Astrocyte of the hippocampus (primary cell): ENCODE results near the gene PRDM2.
"Not testable (repeated sequence)": the region's sequence is repeated elsewhere in the genome, so short reads cannot be mapped to it uniquely, and the experiment has no call there.

Experiments
- DNase-seq: peaks from one replicate; pipeline ENCODE4 v3.0.0; 2011; ENCODE audit warnings: low read depth, low spot score

PRDM2 gene

DNA sequence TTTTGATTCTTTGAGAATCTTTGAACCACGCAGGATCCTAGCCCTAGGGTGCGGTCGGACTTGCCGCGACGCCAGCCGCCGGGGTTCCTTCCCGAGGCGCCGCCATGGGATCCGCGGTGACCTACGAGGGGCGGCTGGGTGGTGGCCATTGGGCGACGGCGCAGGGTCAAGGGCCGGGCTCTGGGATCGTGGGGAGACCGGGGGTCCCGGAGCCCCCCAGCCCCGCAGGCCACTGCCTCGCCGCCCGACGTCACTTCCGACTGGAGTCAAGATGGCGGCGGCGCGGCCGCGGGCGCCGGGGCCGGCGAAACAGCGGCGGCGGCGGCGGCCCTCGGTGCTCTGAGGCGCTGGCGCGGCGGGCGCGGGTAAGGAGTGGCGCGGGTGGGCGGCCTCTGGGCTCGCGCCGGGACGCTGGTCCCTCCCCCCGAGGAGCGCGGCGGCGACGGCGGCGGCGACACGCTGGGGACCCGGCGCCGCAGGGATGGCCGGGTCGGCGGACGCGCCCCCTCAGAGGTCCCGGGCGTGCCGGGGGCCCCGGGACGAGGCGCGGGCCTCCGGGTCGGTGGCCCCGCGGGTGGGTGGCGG is at the start of gene PRDM2:
TSS of gene PRDM2 (plus strand) at position 253 of the 585 bp plus-strand sequence. CDS start 15,418 bp downstream, outside the sequence.
- DNase-seq, result peak; percentile 82

DNA sequence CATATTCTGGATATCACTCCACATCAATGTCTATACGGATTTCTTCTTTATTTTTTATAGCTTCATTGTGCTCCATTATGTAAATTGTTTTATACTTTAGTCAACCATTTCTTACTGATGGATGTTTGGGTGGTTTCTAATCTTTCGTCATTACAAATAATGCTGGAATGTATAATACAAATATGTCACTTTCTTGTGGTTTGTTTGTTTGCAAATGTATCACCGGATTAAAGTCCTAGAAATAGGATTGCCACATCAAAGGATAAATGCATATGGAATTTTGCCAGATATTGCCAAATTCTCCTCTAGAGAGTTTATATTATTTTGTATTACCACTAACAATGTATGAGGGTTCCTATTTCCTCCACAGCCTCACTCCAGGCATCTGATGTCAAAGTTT is 48.7 kb upstream of the PRDM2 start:
- peak; percentile 15 for DNase-seq

DNA sequence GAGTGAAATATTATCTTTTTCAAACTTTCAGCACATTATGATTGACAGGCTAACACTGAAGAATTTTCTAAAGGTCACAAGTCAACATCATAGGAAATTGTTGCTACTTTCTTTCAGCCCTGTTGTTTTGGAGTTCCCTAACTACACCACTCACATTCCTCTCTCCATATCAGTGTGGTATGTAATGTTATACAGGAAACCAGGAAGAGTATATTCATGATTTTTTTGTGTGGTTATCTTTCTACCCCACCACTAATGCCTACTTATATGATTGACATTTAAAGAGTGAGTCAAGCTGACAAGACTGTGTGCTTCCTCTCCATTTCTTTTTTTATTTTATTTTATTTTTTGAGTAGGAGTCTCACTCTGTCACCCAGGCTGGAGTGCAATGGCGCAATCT is 47.8 kb upstream of the PRDM2 start:
- no peak for DNase-seq

DNA sequence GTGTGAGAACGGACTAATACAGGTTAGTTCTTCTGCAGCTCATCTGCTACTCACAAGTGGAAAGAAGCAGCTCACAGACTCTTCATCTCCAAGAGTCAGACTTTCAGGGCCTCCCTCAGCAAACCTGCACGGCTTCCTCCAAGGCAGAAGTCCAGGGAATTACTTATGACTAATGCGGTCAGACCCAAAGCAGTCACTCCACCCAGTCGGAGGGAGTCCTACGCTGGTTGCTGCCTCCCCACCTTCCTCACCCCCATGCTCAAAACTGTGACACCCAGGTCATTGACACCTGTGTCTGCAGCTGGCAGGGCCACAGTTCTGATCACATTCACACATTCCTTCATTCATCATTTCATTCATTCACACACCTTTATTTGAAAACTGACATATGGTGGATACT is 38.4 kb upstream of the PRDM2 start:
- peak; percentile 24 for DNase-seq

- DNase-seq, result peak; percentile 12
Observed at GRCh38 chr1:13662493-13662892, 37.5 kb upstream of the PRDM2 start.

DNA sequence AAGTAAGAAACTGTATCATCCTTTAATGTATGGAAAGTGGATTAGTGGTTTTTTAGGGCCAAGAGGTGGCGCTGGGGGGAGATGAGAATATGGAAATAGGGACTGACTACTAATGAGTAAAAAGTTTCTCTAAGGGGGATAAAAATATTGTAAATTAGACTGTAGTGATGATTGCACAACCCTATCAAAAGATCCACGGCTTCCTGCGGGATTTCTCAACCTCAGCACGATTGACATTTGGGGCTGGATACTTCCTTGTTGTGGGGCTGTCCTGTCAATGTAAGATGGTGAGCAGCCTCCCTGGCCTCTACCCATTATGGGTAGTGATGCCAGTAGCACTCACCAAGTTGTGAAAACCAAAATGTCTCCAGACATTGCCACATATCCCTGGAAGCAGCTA is 36.0 kb upstream of the PRDM2 start:
- no peak for DNase-seq

GRCh38 chr1:13664451-13664850 is 35.5 kb upstream of the PRDM2 start:
- no peak for DNase-seq

DNA sequence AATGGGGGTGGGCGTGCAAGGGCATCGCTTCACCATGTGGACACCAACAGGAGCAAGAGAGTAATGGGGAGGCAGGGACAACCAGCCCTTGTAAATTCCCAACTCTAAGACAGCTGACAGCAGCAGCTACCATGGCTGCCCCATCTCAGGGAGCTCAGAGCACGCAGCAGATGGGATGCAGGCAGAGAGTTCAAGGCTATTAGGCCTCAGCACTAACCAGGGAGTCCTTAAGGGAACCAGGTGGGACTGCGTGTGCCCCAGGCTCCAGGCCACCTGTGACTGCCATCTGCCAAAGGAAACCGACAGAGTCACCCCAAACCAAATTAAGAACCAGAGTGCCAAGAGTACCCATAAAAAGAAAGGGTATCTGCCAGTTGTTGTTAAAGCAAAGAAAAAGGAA is 33.7 kb upstream of the PRDM2 start:
- no peak for DNase-seq

DNA sequence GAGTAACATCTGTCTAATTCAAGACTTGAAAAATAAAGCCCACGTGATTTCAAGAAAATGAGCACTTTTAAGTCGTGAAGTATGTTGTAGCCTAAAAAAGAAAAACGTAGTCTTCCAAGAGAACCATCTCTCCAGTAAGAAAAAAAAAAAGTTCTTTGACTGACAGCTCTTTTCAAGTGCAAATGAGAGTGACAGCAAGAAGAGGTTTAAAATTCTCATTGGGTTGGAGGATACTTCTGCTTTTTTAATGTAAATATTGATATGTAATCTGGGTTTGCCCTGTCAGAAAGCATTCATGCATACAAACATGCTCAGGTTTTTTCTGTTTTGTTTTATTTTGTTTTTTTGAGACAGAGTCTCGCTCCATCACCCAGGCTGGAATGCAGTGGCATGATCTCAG is 32.3 kb upstream of the PRDM2 start:
- no peak for DNase-seq

DNA sequence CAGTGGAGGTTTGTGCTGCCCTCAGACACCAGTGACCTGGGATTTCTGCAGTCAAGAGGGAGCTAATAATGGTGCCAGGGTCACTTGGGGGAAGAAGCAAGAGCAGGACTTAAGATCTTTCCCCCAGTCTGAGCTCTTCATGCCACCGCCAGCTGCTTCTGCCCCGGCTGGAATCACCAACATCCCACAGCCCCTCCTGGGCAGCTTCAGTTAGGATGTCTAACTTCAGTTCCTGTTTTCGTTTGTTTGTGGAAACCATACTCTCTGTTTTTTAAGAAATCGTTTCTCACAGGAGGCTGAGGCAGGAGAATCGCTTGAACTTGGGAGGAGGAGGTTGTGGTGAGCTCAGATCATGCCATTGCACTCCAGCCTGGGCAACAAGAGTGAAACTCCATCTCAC is 25.6 kb upstream of the PRDM2 start:
- no peak for DNase-seq

DNA sequence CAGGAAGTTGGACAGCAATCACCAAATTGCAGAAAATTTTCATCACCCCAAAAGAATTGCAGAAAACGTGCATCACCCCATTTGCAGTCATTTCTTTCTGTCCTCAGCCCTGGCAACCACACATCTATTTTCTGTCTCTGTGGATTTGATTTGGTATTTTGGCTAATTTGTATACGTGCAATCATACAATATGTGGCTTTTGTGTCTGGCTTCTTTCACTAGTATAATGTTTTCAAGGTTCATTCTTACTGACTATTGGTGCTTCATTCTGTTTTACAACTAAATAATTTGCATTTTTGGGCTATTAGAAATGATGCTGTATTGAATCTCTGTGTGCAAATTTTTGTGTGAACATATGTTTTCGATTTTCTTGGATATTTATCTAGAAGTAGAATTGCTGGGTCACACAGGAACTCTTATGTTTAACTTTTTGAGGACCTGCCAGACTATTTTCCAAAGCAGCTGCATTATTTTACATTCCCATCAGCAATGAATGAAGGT is 24.8 kb upstream of the PRDM2 start:
- DNase-seq, result no peak

GRCh38 chr1:13677896-13678295 is 22.1 kb upstream of the PRDM2 start:
- no peak for DNase-seq

DNA sequence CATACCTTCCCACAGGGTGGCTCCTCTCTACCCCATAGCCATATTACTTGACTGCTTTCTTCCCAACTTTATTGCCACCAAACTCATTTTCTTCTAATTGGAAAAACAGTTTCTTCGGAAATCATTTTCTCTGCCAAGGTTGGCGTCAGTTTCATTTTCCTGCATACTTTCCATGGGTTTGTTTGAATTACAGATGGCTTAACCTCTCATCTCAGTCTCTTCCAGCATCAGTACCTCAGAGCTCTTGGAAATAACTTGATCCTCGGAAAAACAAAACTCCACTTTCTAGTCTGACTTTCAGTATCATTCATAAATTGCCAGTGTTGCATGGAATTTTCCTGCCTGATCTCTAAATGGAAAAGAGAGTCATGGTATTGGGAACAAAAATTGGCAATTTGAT is 20.3 kb upstream of the PRDM2 start:
- no peak for DNase-seq

DNA sequence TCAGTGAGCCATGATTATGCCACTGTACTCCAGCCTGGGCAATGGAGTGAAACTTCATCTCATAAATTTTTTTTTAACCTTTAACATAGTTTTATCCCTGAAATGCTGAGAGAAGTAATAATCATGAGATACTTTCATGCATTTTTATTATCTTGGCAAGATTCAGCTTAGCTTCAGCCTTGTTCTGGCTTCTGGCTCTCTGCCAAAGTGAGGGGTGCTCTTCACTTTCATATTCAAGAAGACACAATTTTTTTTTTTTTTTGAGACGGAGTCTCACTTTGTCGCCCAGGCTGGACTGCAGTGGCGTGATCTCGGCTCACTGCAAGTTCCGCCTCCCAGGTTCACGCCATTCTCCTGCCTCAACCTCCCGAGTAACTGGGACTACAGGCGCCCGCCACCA is 19.4 kb upstream of the PRDM2 start:
- DNase-seq, result not testable (repeated sequence)

GRCh38 chr1:13681921-13682320 is 18.1 kb upstream of the PRDM2 start:
- no peak for DNase-seq

DNA sequence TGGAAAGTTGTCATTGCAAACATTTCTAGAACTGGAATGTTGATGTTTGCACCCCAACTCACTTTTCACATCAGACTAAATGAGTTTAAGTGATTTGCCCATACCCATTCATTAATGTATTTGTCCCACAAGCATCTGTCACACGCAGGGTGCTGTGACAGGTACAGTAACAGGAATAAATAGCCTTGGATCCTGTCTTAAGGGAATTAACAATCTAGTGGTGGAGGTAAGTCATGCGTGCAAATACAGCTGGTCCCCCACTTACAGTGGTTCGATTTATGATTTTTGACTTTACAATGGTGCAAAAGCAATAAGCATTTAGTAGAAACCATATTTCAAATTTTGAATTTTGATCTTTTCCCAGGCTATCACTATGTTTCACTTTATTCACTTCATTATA is 17.5 kb upstream of the PRDM2 start:
- no peak for DNase-seq

DNA sequence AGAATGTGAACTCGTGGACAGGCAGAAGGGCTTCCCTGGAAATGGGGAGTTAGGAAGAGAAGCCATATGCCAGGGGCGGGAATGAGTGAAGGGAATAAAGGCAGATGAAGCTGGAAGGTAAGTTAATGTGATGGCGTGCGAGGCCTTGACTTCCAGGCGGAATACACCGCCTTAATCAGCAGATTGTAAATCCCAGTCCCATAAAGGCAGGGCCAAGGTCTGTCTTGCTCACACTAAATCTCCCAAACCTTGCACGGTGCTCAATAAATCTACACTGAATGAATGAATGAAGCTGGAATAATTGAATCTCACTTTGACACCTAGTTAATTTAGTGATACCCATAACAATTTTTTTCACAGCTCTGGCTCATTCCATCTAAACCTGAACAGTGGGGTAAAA is 16.8 kb upstream of the PRDM2 start:
- no peak for DNase-seq

GRCh38 chr1:13687151-13687715 is 12.8 kb upstream of the PRDM2 start:
- DNase-seq, result no peak

GRCh38 chr1:13693094-13693493 is 6.9 kb upstream of the PRDM2 start:
- DNase-seq, result not testable (repeated sequence)

- DNase-seq, result no peak
Observed at GRCh38 chr1:13694886-13695684, 4.9 kb upstream of the PRDM2 start.

DNA sequence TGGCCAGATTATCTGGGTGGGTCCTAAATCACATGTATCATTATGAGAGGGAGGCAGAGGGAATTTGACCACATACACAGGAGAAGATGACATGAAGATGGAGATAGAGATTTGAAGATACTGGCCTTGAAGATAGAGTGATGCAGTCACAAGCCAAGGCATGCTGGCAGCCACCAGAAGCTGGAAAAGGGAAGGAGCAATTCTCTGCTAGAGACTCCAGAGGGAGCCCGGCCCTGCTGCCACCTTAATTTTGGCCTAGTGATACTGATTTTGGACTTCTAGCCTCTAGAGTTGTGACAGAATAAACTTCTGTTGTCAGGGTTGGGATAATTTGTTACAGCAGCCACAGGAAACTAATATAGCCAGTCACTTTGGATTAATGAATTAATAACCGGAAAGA is 2.2 kb upstream of the PRDM2 start:
- DNase-seq, result no peak

DNA sequence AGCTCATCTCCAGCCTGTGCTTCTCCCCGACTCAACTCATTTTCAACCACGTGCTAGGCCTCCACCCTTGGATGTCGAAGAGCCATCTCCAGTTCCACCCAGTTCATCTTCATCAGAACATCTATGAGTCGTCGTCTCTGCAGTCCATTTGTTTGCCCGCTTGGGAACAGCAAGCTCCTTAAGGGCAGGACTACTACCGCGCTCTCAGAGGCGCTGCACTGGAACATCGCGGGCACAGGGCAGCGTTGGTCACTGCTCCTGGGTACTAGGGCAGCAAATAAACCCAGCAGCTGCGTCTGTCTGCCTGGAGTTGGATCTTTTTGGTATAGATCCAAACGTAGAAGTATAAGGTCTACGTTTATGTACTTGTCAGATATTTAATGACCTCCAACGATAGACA is 478 bp upstream of the PRDM2 start:
- DNase-seq, result peak; percentile 28
